Left lung (tissue), 10 donors: ENCODE data around the gene GLIPR2. TPM values are rescaled to one million over a fixed set of nuclear protein-coding genes. Genes with fewer than 3 reads are reported as not detected.

ENCODE experiments used
- ATAC-seq: fragments of 200-7000 bp; cut with Tn5 transposase; one replicate; pipeline ENCODE4 v1.9.1; 2020; ENCODE audit warnings: moderate library complexity
- DNase-seq, 4 donors: peaks; one replicate each; pipeline ENCODE4 v3.0.0-alpha.2; 2013 to 2020
- H3K27ac ChIP-seq, 2 donors: fragments of 200-600 bp; sonication (generic) in 1 of 2; one replicate each; pipeline versions ENCODE4 v1.5.0 to v1.8.0; 2020 to 2021
- H3K27me3 ChIP-seq, 2 donors: fragments of 200-600 bp; sonication (generic) in 1 of 2; one replicate each; pipeline versions ENCODE4 v1.5.0 to v1.8.0; 2020 to 2021
- H3K36me3 ChIP-seq, 2 donors: fragments of 200-600 bp; sonication (generic) in 1 of 2; one replicate each; pipeline versions ENCODE4 v1.5.0 to v1.8.0; 2020 to 2021
- H3K4me1 ChIP-seq, 2 donors: fragments of 200-600 bp; one replicate each; pipeline ENCODE4 v1.8.0; 2021
- H3K4me3 ChIP-seq, 2 donors: fragments of 200-600 bp; sonication (generic) in 1 of 2; one replicate each; pipeline versions ENCODE4 v1.5.0 to v1.8.0; 2020 to 2021; ENCODE audit warnings: mild to moderate bottlenecking in 1 of 2
- H3K9me3 ChIP-seq, 2 donors: fragments of 200-600 bp; sonication (generic) in 1 of 2; one replicate each; pipeline versions ENCODE4 v1.5.0 to v1.8.0; 2020 to 2021
- intact Hi-C, 2 donors: fragments of 100-400 bp; cut with DNase I; formaldehyde crosslinking; loops; one replicate each; pipeline versions ENCODE4 v1.11.2 to v1.14.2; 2022
- polyA plus RNA-seq, 6 donors: library from polyadenylated mRNA; unstranded; fragments of 120-200 nt; gene quantifications; one replicate each; pipeline ENCODE4 v1.2.1, GENCODE V29; 2013; ENCODE audit not compliant: insufficient read length in 6 of 6
- total RNA-seq, 2 donors: library from RNA; stranded (reverse); fragmentation: NEBNext Ultra II Directional; extraction: Animal tissue kit (Norgen Biotek cat#: 25700); gene quantifications; one replicate each; pipeline ENCODE4 v1.2.1, GENCODE V29; 2021
- TF ChIP-seq, protein P1 (sequence below), 2 donors: fragments of 200-600 bp; sonication (generic) in 1 of 2; IDR thresholded peaks; one replicate each; pipeline versions ENCODE4 v1.5.0 to v1.8.0; 2021; ENCODE audit warnings: antibody characterized with exemption in 2 of 2
- donor health status: DM: no; HTN: yes; CAD: no.
- donor health status: DM: no; HTN: no; CAD: no.

Gene GLIPR2
- total and polyA plus RNA-seq, 8 donors: 33.0 to 94.5 (median 35.8) TPM

- intact Hi-C loops: no loop called here
Measured at GRCh38 chr9:36147441-36148175, 11.1 kb downstream of the GLIPR2 start.

GRCh38 chr9:36148311-36149051 is 11.9 kb downstream of the GLIPR2 start:
- intact Hi-C loops: no loop called here
- peak overlapping the region; percentile 62 to 98 for H3K27ac ChIP-seq
- peak in 3 of 4 donors; percentile 66 to 95 (median 93) for DNase-seq
- no peaks in the 10 kb centered on the region for H3K9me3 ChIP-seq
- TF ChIP-seq, protein P1, sequence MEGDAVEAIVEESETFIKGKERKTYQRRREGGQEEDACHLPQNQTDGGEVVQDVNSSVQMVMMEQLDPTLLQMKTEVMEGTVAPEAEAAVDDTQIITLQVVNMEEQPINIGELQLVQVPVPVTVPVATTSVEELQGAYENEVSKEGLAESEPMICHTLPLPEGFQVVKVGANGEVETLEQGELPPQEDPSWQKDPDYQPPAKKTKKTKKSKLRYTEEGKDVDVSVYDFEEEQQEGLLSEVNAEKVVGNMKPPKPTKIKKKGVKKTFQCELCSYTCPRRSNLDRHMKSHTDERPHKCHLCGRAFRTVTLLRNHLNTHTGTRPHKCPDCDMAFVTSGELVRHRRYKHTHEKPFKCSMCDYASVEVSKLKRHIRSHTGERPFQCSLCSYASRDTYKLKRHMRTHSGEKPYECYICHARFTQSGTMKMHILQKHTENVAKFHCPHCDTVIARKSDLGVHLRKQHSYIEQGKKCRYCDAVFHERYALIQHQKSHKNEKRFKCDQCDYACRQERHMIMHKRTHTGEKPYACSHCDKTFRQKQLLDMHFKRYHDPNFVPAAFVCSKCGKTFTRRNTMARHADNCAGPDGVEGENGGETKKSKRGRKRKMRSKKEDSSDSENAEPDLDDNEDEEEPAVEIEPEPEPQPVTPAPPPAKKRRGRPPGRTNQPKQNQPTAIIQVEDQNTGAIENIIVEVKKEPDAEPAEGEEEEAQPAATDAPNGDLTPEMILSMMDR (IDR thresholded peaks at IDR 0.05): no peak
- ATAC-seq: peak; percentile 68
- no peak overlapping the region for H3K4me3 ChIP-seq
- H3K36me3 ChIP-seq: peaks cover 0 to 33% of the 10 kb centered on the region in 2 donors
- peaks cover 16 to 100% of the 10 kb centered on the region in 2 donors for H3K4me1 ChIP-seq
- H3K27me3 ChIP-seq: no peaks in the 10 kb centered on the region

More at GRCh38 chr9:36147441-36148175, 11.1 kb downstream of the GLIPR2 start:
- H3K9me3 ChIP-seq: no peaks in the 10 kb centered on the region
- no peaks in the 10 kb centered on the region for H3K27me3 ChIP-seq
- TF ChIP-seq, protein P1 (IDR thresholded peaks at IDR 0.05): no peak
- no peak overlapping the region for H3K4me3 ChIP-seq
- ATAC-seq: no peak
- H3K4me1 ChIP-seq: peaks cover 23 to 100% of the 10 kb centered on the region in 2 donors
- H3K36me3 ChIP-seq: peaks cover 0 to 33% of the 10 kb centered on the region in 2 donors
- H3K27ac ChIP-seq: peak overlapping the region in 1 of 2 donors; percentile 98
- DNase-seq: no peak

DNA sequence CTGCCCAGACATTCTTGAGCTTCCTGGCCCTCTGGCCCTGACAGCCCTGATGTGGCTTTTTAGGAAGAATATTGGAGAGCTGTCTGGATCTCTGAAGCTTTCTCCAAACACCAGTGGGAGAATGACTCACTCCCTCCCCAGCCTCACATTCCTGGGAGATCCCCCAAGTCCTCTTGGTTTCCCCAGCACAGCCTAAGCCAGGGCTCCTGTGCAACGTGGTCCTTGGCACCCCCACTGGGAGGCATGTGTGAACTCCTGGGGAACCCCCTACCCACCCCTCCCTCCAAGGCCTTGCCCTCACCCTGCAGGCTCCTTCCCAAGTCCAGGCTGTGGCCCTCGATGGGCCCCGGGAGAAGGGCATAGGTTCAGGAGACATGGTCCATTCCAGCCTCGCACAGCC is 12.7 kb downstream of the GLIPR2 start:
- Histone ChIP-seq H3K4me1 (peaks cover 16 to 100% of the 10 kb centered on the region in 2 donors), H3K27ac (peak overlapping the region; percentile 62 to 98), H3K27me3 (no peaks in the 10 kb centered on the region), H3K9me3 (no peaks in the 10 kb centered on the region), H3K36me3 (peaks cover 0 to 33% of the 10 kb centered on the region in 2 donors), H3K4me3 (no peak overlapping the region)
- TF ChIP-seq, protein P1 (IDR thresholded peaks at IDR 0.05): no peak
- intact Hi-C loops: no loop called here
- ATAC-seq (peak; percentile 26), DNase-seq (no peak)

DNA sequence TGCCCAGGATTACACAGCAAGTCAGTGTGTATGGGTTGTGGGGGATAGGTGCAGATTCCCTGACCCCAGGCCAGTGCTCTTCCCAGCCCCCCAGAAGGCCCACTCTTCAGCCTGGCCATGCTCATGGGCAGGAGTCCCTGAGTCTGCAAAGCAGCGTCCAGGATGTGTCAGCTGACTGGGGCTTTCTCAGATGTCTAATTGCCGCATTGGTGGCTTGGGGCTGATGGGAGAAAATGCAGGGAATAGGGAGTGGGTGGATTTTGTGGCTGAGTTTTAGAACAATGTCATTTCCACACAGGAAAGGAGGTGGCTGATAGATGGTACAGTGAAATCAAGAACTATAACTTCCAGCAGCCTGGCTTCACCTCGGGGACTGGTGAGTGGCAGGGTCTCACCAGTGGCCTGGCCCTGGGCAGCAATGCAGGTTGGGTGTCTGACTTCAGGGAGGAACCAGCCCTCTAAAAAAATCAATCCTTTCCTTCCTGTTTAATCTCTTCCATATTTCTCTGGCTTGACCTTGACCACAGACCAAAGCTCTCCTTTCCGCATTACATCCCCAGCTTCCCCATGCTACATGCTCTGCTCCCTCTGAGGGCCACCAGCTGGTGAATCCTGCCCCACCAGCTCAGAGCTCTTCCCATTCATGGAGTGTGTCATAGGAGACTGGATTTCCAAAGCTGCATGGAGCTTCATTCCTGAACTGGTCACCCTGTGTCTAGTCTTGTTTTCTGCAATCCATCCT is 14.2 kb downstream of the GLIPR2 start:
- Histone ChIP-seq H3K4me3 (no peak overlapping the region), H3K36me3 (peaks cover 0 to 35% of the 10 kb centered on the region in 2 donors), H3K4me1 (peaks cover 16 to 100% of the 10 kb centered on the region in 2 donors), H3K27ac (peak overlapping the region; percentile 81 to 98), H3K9me3 (no peaks in the 10 kb centered on the region), H3K27me3 (no peaks in the 10 kb centered on the region)
- DNase-seq: no peak
- ATAC-seq: peak; percentile 4
- intact Hi-C loops: no loop called here
- TF ChIP-seq, protein P1 (IDR thresholded peaks at IDR 0.05): no peak
